Neural cell (in vitro differentiated cells): ENCODE data around the gene TBX15. TPM values are rescaled to one million over a fixed set of nuclear protein-coding genes. Genes with fewer than 3 reads are reported as not detected.

Experiments
- polyA plus RNA-seq: library from polyadenylated mRNA; depleted of rRNA; stranded (reverse); fragments of >200 nt; gene quantifications from 2 replicates; pipeline ENCODE4 v1.2.3, GENCODE V29; 2014
- small RNA-seq, 3 experiments: library from RNA; depleted of rRNA; stranded (forward); fragments of <200 nt; gene quantifications; one replicate each; pipeline ENCODE3, GENCODE V24; 2012

The TBX15 gene
- polyA plus RNA-seq, 1 donor from 2014 or later = 0.10 TPM

Small RNA genes within 50 kb of the gene (small RNA-seq; reads per million reads assigned to genes)
- gene AL139420.2 = 0 reads per million in 3 experiments

Other genes with a start within 250 kb of the TBX15 start
- gene WARS2, start 152.3 kb upstream of the TBX15 start, polyA plus RNA-seq = 4.7 and 4.8 TPM in 2 replicates